Medulla oblongata (tissue), 1 donor: ENCODE measurements around the gene PPIP5K2.
"Not testable (repeated sequence)": the region's sequence is repeated elsewhere in the genome, so short reads cannot be mapped to it uniquely, and the experiment has no call there.

Experiments used
- DNase-seq: peaks from one replicate; pipeline ENCODE4 v3.0.0-alpha.2; 2015; ENCODE audit errors: extremely low spot score

Gene PPIP5K2

GRCh38 chr5:103119765-103120606 is at the start of gene PPIP5K2, which contains the start of gene GIN1:
TSS of gene PPIP5K2 (plus strand) at chr5:103120301. CDS start at chr5:103129590, 9,289 bp downstream.
TSS of gene GIN1 (minus strand) at chr5:103120138. CDS start at chr5:103108707, 11,431 bp downstream.
- DNase-seq, result peak; percentile 98

- not testable (repeated sequence) for DNase-seq
Measured at GRCh38 chr5:103073500-103073899, 46.6 kb upstream of the PPIP5K2 start.

GRCh38 chr5:103075442-103075841 is 44.7 kb upstream of the PPIP5K2 start:
- DNase-seq, result no peak

GRCh38 chr5:103079796-103080195 is 40.3 kb upstream of the PPIP5K2 start:
- no peak for DNase-seq

GRCh38 chr5:103086547-103086946 is 33.6 kb upstream of the PPIP5K2 start:
- DNase-seq, result no peak

DNA sequence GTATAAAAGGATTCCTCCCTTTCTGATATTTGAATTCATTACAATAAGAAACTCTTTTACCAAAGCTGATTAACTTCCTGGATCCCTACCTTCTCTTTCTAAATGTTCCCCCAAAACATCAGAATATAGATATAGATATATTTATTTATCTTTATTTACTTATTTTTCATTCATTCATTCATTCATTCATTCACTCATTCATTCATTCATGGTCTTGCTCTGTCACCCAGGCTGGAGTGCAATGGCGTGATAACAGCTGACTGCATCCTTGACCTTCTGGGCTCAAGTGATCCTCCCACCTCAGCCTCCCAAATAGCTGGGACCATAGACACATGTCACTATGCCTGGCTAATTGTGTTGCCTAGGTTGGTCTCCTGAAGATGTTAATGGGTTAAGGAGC is 30.8 kb upstream of the PPIP5K2 start:
- no peak for DNase-seq

- DNase-seq, result no peak
Measured at GRCh38 chr5:103090791-103091190, 29.3 kb upstream of the PPIP5K2 start.

- no peak for DNase-seq
Measured at GRCh38 chr5:103092676-103093075, 27.4 kb upstream of the PPIP5K2 start.

DNA sequence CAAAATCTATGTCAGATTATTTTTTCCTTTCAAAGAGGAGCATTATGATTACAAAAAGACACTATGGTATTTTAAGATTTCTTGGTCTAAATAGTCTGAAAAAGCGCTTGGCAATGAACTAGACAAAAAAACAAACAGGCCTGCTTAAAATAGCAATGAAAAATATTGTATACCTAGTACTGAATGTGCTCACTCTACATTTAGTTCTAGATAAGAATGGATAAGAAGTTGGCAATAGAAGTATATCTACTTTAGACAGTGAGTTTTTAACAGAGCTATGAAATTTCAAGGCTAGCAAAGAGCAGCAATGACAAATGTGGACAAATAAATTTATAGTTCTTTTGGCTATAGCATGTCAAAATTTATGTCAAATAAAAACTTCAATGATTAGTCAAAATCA is 26.4 kb upstream of the PPIP5K2 start:
- DNase-seq, result no peak

GRCh38 chr5:103094737-103095136 is 25.4 kb upstream of the PPIP5K2 start:
- no peak for DNase-seq

DNA sequence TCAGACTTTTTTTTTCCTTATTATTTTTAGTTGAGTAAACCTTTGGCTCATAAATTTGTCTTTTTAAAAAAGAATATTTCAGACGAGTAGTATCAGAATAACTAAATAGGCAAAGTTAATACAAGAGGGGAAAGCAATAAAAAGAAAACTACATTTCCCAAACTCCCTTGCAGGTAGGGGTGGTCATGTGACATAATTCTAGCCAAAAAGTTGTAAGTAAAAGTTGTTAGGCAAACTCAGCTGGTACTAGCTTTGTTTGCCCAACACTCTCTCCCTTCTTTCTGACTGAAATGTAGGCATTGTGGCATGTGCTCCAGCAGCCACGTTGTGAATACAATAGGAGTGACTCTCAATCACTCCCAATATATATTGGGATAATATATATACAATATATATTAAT is 21.1 kb upstream of the PPIP5K2 start:
- no peak for DNase-seq

DNA sequence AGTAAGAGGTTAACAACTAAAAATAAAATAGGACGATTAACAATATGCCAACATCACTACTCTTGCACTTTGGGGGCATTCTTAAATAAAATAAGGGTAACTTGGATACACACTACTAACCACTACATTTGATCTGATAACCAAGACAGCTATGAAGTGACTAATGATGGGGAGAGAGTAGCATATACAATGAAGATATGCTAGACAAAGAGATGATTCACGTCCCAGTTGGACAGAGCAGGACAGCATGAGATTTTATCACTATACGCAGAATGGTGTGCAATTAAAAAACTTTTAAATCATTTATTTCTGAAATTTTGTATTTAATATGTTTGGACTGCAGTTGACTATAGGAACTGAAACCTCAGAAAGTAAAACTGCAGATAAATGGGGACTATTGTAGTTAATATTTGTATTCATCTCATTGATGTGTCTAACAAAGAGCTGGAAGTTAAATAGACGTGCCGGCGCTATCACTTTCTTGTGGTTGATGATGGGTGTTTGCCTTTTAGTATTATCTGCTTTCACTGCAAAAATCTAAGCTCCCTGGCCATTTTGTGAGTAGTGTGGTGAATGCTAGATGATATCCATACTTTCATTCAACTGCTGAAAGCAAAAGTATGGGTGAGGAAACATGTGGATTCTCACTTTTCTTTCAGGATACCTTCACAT is 18.9 kb upstream of the PPIP5K2 start:
- no peak for DNase-seq

GRCh38 chr5:103102234-103102633 is 17.9 kb upstream of the PPIP5K2 start:
- DNase-seq, result no peak

DNA sequence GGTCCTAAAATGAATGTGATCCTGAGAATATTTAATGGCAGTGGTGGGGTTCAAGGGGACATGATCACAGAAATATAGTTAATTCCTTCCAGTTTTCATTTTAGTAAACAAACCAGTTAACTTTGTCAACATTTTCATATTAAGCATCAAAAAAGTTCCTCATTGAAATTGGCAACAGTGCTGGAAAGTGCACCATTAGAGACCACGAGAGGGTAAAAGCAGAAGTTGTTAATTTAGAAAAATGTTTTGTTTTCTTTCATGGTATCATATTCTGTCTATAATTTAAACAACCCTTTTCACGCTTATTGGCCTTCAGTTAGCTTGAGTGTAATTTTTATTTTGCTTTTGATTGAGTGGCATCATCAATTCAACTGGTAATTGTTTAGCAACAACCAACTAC is 12.0 kb upstream of the PPIP5K2 start:
- no peak for DNase-seq

- peak; percentile 45 for DNase-seq
Measured at GRCh38 chr5:103109277-103109676, 10.8 kb upstream of the PPIP5K2 start.

DNA sequence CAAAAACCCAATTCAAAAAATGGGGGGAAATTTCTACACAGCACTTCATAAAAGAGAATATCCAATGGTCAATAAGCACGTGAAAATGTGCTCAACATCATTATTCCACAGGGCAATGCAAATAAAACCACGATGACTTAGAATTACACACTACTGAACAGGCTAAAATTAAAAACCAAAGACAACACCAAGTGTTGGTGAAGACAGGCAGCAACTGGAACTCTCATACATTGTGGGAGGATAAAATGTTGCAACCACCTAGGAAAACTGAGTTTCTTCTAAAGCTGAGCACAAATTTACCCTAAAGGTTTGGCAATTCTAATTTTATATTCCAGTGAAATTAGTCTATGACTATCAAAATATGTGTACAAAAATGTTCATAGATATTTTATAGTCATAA is 9.7 kb upstream of the PPIP5K2 start:
- DNase-seq, result no peak

- DNase-seq, result no peak
Measured at GRCh38 chr5:103111468-103111867, 8.6 kb upstream of the PPIP5K2 start.

GRCh38 chr5:103112910-103113309 is 7.2 kb upstream of the PPIP5K2 start:
- no peak for DNase-seq

- no peak for DNase-seq
Measured at GRCh38 chr5:103114440-103114839, 5.7 kb upstream of the PPIP5K2 start.

GRCh38 chr5:103117471-103117991 is 2.6 kb upstream of the PPIP5K2 start:
- no peak for DNase-seq

GRCh38 chr5:103119070-103119764 is 884 bp upstream of the PPIP5K2 start:
- DNase-seq, result no peak

GRCh38 chr5:103120607-103121200 is 603 bp downstream of the PPIP5K2 start:
- DNase-seq, result peak; percentile 23
